AG09309 (cell line): ENCODE data around the gene SOX6.

ENCODE experiments used
- DNase-seq: peaks from one replicate; pipeline ENCODE4 v3.0.0-alpha.2; 2010; ENCODE audit warnings: low read depth
- H3K4me3 ChIP-seq: 2 replicates; pipeline ENCODE4 v1.5.1; 2011; ENCODE audit warnings: mild to moderate bottlenecking, low read depth, low read length, moderate library complexity; ENCODE audit not compliant: control insufficient read depth
- CTCF ChIP-seq: IDR thresholded peaks from 2 replicates; pipeline ENCODE4 v1.5.1; 2011; ENCODE audit warnings: mild to moderate bottlenecking, low read depth, low read length, inconsistent platforms; ENCODE audit not compliant: insufficient read depth, control insufficient read depth; ENCODE audit errors: missing control alignments

Gene SOX6

GRCh38 chr11:16291729-16292128 lies 64.6 kb downstream of the SOX6 start:
- DNase-seq: no peak
- no peak overlapping the region for H3K4me3 ChIP-seq
- no peak for TF ChIP-seq CTCF

- no peak for TF ChIP-seq CTCF
- H3K4me3 ChIP-seq: no peak overlapping the region
- no peak for DNase-seq
Observed at GRCh38 chr11:16289541-16289940, 66.8 kb downstream of the SOX6 start.

- DNase-seq: no peak
- H3K4me3 ChIP-seq: no peak overlapping the region
- TF ChIP-seq CTCF: no peak
Observed at GRCh38 chr11:16287630-16288280, 68.6 kb downstream of the SOX6 start.

GRCh38 chr11:16286095-16286494 lies 70.3 kb downstream of the SOX6 start:
- no peak for DNase-seq
- TF ChIP-seq CTCF: no peak
- H3K4me3 ChIP-seq: no peak overlapping the region

GRCh38 chr11:16280256-16280682 lies 76.1 kb downstream of the SOX6 start:
- no peak for DNase-seq
- H3K4me3 ChIP-seq: no peak overlapping the region
- no peak for TF ChIP-seq CTCF

- DNase-seq: no peak
- H3K4me3 ChIP-seq: no peak overlapping the region
- no peak for TF ChIP-seq CTCF
Observed at GRCh38 chr11:16279524-16279923, 76.8 kb downstream of the SOX6 start.

- no peak for DNase-seq
- H3K4me3 ChIP-seq: no peak overlapping the region
- TF ChIP-seq CTCF: no peak
Observed at GRCh38 chr11:16278979-16279378, 77.4 kb downstream of the SOX6 start.
